Measurements from ENCODE around the gene TMEM253. TPM values are rescaled to one million over a fixed set of nuclear protein-coding genes. Genes with fewer than 3 reads are reported as not detected.

The TMEM253 gene
- total RNA-seq, 1 experiment from 2014 or later: 0.49 TPM

DNA sequence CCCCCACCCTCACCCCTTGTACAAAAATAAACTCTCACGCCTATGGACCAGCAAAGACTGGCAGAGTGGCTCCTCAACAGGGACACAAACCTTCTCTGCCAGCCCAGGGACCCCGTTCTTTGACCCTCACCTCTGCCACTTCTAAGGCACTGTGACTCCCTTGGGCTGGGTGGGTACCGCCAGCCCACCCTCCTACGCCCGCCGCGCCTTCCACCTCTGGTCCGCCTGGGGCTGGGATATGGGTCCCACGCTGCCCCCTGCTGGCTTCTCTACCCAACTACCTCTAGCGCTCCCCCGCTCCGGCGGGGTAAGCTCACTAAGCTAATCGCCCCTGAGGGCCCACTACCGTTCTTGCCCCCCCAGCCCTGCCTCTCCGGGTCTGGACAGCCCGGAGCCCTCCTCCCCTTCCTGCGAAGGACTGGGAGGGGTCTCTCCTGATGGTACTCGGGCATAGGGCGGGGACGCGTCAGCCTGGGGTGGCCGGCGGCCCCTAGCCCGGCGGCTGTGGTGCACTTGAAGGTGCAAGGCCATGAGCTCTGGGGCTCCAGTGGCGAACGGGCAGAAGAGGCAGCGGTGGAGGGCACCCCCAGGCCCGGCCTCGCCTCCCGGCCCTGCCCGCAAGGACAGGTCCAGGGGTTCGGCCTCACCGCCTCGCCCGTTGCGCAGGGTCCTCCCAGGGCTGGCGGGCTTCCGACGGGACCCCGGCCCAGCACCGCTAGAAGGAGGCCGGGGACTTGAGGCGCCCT is 10.5 kb upstream of the TMEM253 start:
- TF ChIP-seq, protein P1, sequence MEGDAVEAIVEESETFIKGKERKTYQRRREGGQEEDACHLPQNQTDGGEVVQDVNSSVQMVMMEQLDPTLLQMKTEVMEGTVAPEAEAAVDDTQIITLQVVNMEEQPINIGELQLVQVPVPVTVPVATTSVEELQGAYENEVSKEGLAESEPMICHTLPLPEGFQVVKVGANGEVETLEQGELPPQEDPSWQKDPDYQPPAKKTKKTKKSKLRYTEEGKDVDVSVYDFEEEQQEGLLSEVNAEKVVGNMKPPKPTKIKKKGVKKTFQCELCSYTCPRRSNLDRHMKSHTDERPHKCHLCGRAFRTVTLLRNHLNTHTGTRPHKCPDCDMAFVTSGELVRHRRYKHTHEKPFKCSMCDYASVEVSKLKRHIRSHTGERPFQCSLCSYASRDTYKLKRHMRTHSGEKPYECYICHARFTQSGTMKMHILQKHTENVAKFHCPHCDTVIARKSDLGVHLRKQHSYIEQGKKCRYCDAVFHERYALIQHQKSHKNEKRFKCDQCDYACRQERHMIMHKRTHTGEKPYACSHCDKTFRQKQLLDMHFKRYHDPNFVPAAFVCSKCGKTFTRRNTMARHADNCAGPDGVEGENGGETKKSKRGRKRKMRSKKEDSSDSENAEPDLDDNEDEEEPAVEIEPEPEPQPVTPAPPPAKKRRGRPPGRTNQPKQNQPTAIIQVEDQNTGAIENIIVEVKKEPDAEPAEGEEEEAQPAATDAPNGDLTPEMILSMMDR (conservative IDR thresholded peaks at IDR 0.05; ENCODE audit: low read depth, low read length): peak; percentile 75
- no peak for TF ChIP-seq EZH2 (IDR thresholded peaks at IDR 0.05; ENCODE audit: borderline replicate concordance, low read depth, low read length, poor library complexity, severe bottlenecking)
- ChIA-PET POLR2A (ENCODE audit: low non-redundant PET) (interaction anchor here (0.5 kb wide), 1 partner anchor 19 kb away, joined by 6 read pairs; no protein-coding TSS in a partner anchor), CTCF (interaction anchor here (0.6 to 1.8 kb wide), 5 partner anchors 14 to 23 kb away, joined by 3 to 10 read pairs (median 4); partner anchors contain the start of gene ARHGEF40)
- Histone ChIP-seq H3K9me3 (ENCODE audit: low read depth, low read length, poor library complexity, severe bottlenecking) (no peaks in the 10 kb centered on the region), H3K36me3 (ENCODE audit: insufficient read depth, low read length, poor library complexity, severe bottlenecking) (peaks cover 76% of the 10 kb centered on the region), H3K4me1 (ENCODE audit: insufficient read depth, low read length, poor library complexity, severe bottlenecking) (peaks cover 29% of the 10 kb centered on the region), H3K27me3 (replicated peaks; ENCODE audit: insufficient read depth, low read depth, low read length, poor library complexity) (no peaks in the 10 kb centered on the region), H3K27ac (ENCODE audit: low read depth, low read length, poor library complexity, severe bottlenecking) (peak overlapping the region; percentile 35), H3K4me3 (ENCODE audit: low read depth, low read length, poor library complexity, severe bottlenecking) (no peak overlapping the region)
- peak; percentile 70 for DNase-seq (ENCODE audit: low spot score)
- intact Hi-C loops (cut with micrococcal nuclease; ENCODE audit: unreplicated experiment): no loop called here
- no TSS peak for BruUV-seq (replicated peaks)

DNA sequence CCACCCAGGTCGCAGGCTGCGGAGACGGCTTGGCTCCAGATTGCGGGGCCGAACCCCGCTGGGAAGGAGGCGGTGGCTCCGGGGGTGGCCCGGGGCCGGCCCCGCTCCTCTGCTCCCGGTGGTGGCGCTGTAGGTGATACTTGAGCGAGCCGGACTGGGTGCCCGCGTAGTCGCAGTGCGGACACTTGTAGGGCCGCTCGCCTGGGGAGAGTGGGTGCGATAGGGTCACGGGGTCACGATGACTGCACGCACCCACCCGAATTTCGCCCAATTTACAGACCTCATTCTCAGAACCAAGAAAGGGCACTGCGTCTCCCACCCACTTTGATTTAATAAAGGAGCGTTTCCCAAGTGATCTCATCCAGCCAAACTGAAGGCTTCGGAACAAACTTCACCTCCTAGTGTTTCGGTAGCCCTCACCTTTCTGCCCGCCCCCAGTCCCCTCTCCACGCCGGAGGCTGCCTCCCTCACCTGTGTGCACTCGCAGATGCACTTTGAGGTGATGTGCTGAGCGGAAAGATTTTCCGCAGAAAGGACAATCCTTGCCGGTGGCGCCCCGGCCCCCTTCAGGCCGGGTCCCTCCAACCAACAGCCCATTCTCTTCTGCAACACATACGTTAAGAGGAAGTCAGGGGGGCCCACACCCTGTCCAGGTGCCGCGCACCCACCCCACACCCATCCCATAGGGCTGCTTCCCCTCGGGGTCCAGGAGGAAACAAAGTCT is 9.8 kb upstream of the TMEM253 start:
- ChIA-PET CTCF (interaction anchor here (0.6 to 2.4 kb wide), 7 partner anchors 13 to 24 kb away, joined by 3 to 24 read pairs (median 6); partner anchors contain the start of gene ARHGEF40), POLR2A (ENCODE audit: low non-redundant PET) (interaction anchor here (0.5 kb wide), 1 partner anchor 19 kb away, joined by 6 read pairs; no protein-coding TSS in a partner anchor)
- Histone ChIP-seq H3K4me1 (ENCODE audit: insufficient read depth, low read length, poor library complexity, severe bottlenecking) (peaks cover 34% of the 10 kb centered on the region), H3K27me3 (replicated peaks; ENCODE audit: insufficient read depth, low read depth, low read length, poor library complexity) (no peaks in the 10 kb centered on the region), H3K27ac (ENCODE audit: low read depth, low read length, poor library complexity, severe bottlenecking) (peak overlapping the region; percentile 35), H3K4me3 (ENCODE audit: low read depth, low read length, poor library complexity, severe bottlenecking) (no peak overlapping the region), H3K9me3 (ENCODE audit: low read depth, low read length, poor library complexity, severe bottlenecking) (no peaks in the 10 kb centered on the region), H3K36me3 (ENCODE audit: insufficient read depth, low read length, poor library complexity, severe bottlenecking) (peaks cover 68% of the 10 kb centered on the region)
- no peak for DNase-seq (ENCODE audit: low spot score)
- intact Hi-C loops (cut with micrococcal nuclease; ENCODE audit: unreplicated experiment): no loop called here
- BruUV-seq (replicated peaks): no TSS peak
- TF ChIP-seq, protein P1 (conservative IDR thresholded peaks at IDR 0.05; ENCODE audit: low read depth, low read length): no peak
- no peak for TF ChIP-seq EZH2 (IDR thresholded peaks at IDR 0.05; ENCODE audit: borderline replicate concordance, low read depth, low read length, poor library complexity, severe bottlenecking)

DNA sequence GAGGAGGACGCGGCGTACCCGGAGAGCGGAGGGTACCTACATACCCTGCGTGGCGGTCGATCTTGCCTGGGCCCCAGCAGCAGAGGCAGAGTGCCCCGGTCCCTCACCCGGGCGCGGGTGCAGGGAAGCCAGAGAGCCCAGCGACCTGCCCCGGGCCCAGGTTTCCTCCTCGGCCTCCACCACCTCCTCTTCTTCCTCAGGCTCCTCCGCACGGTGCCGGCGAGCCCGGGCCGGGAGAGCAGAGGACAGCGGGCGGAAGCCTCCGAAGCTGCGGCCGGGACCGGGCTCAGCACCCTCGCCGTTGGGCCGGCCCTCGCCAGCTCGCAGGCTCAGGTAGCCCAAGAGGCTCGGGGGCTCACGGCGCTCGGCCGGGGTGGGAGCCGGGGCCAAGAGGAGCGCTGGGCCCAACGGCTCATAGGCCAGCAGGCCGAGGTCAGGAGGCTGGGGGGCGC is 9.0 kb upstream of the TMEM253 start:
- H3K4me1 ChIP-seq (ENCODE audit: insufficient read depth, low read length, poor library complexity, severe bottlenecking): peaks cover 41% of the 10 kb centered on the region
- TF ChIP-seq EZH2 (IDR thresholded peaks at IDR 0.05; ENCODE audit: borderline replicate concordance, low read depth, low read length, poor library complexity, severe bottlenecking): no peak
- TF ChIP-seq, protein P1 (conservative IDR thresholded peaks at IDR 0.05; ENCODE audit: low read depth, low read length): no peak
- POLR2A ChIA-PET (ENCODE audit: low non-redundant PET): interaction anchor here (0.6 kb wide), 1 partner anchor 77 kb away, joined by 3 read pairs; no protein-coding TSS in a partner anchor
- no peaks in the 10 kb centered on the region for H3K9me3 ChIP-seq (ENCODE audit: low read depth, low read length, poor library complexity, severe bottlenecking)
- peak overlapping the region; percentile 60 for H3K27ac ChIP-seq (ENCODE audit: low read depth, low read length, poor library complexity, severe bottlenecking)
- H3K27me3 ChIP-seq (replicated peaks; ENCODE audit: insufficient read depth, low read depth, low read length, poor library complexity): no peaks in the 10 kb centered on the region
- DNase-seq (ENCODE audit: low spot score): no peak
- H3K4me3 ChIP-seq (ENCODE audit: low read depth, low read length, poor library complexity, severe bottlenecking): no peak overlapping the region
- H3K36me3 ChIP-seq (ENCODE audit: insufficient read depth, low read length, poor library complexity, severe bottlenecking): peaks cover 61% of the 10 kb centered on the region
- CTCF ChIA-PET: interaction anchor here (0.5 to 3.4 kb wide), 8 partner anchors 9 to 396 kb away, joined by 3 to 31 read pairs (median 12); partner anchors contain the start of gene TMEM253
- intact Hi-C loops (cut with micrococcal nuclease; ENCODE audit: unreplicated experiment): loop anchor here (1.0 kb wide), 3 partner anchors 12 to 78 kb away; no protein-coding TSS in a partner anchor
- BruUV-seq (replicated peaks): no TSS peak

Measured in A673 (cell line).